ENCODE data around the gene CDR2L. TPM values are rescaled to one million over a fixed set of nuclear protein-coding genes. Genes with fewer than 3 reads are reported as not detected.

The CDR2L gene
- total RNA-seq, 1 experiment from 2014 or later = 31.0 TPM

DNA sequence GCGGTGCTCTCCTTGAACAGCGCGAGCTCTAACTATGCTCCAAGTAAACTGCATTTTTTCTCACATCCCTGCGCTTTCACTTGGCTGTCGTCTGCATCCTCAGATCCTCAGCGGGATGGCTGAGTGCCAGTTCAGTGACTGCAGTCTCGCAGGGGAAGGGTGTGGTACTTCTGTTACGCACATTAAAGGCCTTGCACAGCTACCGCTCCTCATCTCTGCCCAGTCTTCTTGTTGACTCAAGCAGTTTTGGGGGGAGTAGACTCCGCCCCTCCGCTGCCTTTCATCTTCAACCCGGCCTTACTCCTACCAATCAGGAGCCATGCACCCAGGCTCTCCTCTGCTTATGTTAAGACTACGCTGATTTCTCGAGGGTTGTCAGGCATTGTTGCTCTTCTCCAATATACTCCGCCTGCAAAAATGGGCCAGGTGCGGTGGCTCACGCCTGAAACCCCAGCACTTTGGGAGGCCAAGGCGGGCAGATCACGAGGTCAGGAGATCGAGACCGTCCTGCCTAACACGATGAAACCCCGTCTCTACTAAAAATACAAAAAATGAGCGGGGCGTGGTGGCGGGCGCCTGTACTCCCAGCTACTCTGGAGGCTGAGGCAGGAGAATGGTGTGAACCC lies 49.3 kb downstream of the CDR2L start:
- ATAC-seq = 0 out of 2 replicates have a peak, but pooled peaks have one; percentile 1
- Mint-ChIP-seq H3K4me3 (peak overlapping the region; percentile 19), H3K27ac (peak overlapping the region; percentile 98), H3K36me3 (peaks cover 36% of the 10 kb centered on the region), H3K9me3 (no peaks in the 10 kb centered on the region), H3K4me1 (peaks cover 36% of the 10 kb centered on the region), H3K27me3 (ENCODE audit: low read depth) (peaks cover 13% of the 10 kb centered on the region)
- TF ChIP-seq NFE2L1 (CRISPR knock-in tag; IDR thresholded peaks at IDR 0.05) (no peak), RELA (CRISPR knock-in tag; IDR thresholded peaks at IDR 0.05; ENCODE audit: borderline replicate concordance) (no peak), E2F4 (CRISPR knock-in tag; IDR thresholded peaks at IDR 0.05; ENCODE audit: borderline replicate concordance, low read depth) (no peak)
- peak; percentile 53 for DNase-seq (ENCODE audit: low spot score)
- POLR2A ChIA-PET = interaction anchor here (1.3 kb wide), 1 partner anchor 10 kb away, joined by 3 read pairs; the partner anchor contains the start of gene ATP5PD
- CTCF ChIA-PET = interaction anchor here (0.6 to 3.5 kb wide), 10 partner anchors 18 to 1785 kb away, joined by 3 to 38 read pairs (median 4); partner anchors contain the start of genes CDR2L and HID1

GRCh38 chr17:75039238-75039637 lies 51.8 kb downstream of the CDR2L start:
- Mint-ChIP-seq H3K27ac (peak overlapping the region; percentile 23; the same call in 1 of the 2 replicates), H3K27me3 (ENCODE audit: low read depth) (peaks cover 6% of the 10 kb centered on the region; the same call in 1 of the 2 replicates), H3K9me3 (no peaks in the 10 kb centered on the region), H3K36me3 (peaks cover 45% of the 10 kb centered on the region), H3K4me3 (no peak overlapping the region), H3K4me1 (peaks cover 54% of the 10 kb centered on the region)
- CTCF ChIA-PET = interaction anchor here (2.1 kb wide), 1 partner anchor 27 kb away, joined by 4 read pairs; the partner anchor contains the start of gene MRPL58
- TF ChIP-seq, protein P1, sequence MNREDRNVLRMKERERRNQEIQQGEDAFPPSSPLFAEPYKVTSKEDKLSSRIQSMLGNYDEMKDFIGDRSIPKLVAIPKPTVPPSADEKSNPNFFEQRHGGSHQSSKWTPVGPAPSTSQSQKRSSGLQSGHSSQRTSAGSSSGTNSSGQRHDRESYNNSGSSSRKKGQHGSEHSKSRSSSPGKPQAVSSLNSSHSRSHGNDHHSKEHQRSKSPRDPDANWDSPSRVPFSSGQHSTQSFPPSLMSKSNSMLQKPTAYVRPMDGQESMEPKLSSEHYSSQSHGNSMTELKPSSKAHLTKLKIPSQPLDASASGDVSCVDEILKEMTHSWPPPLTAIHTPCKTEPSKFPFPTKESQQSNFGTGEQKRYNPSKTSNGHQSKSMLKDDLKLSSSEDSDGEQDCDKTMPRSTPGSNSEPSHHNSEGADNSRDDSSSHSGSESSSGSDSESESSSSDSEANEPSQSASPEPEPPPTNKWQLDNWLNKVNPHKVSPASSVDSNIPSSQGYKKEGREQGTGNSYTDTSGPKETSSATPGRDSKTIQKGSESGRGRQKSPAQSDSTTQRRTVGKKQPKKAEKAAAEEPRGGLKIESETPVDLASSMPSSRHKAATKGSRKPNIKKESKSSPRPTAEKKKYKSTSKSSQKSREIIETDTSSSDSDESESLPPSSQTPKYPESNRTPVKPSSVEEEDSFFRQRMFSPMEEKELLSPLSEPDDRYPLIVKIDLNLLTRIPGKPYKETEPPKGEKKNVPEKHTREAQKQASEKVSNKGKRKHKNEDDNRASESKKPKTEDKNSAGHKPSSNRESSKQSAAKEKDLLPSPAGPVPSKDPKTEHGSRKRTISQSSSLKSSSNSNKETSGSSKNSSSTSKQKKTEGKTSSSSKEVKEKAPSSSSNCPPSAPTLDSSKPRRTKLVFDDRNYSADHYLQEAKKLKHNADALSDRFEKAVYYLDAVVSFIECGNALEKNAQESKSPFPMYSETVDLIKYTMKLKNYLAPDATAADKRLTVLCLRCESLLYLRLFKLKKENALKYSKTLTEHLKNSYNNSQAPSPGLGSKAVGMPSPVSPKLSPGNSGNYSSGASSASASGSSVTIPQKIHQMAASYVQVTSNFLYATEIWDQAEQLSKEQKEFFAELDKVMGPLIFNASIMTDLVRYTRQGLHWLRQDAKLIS (CRISPR knock-in tag; IDR thresholded peaks at IDR 0.05; ENCODE audit: borderline replicate concordance) = no peak
- TF ChIP-seq FOXP1 (CRISPR knock-in tag; IDR thresholded peaks at IDR 0.05; ENCODE audit: borderline replicate concordance) (no peak), NFYB (CRISPR knock-in tag; conservative IDR thresholded peaks at IDR 0.05; ENCODE audit: low read depth) (no peak), GTF2I (CRISPR knock-in tag; conservative IDR thresholded peaks at IDR 0.05) (no peak), E2F4 (CRISPR knock-in tag; IDR thresholded peaks at IDR 0.05; ENCODE audit: borderline replicate concordance, low read depth) (no peak), SMAD3 (CRISPR knock-in tag; IDR thresholded peaks at IDR 0.05; ENCODE audit: borderline replicate concordance) (no peak), CTCF (IDR thresholded peaks at IDR 0.05) (no peak), ZNF219 (CRISPR knock-in tag; IDR thresholded peaks at IDR 0.05; ENCODE audit: borderline replicate concordance) (no peak), GABPB1 (CRISPR knock-in tag; IDR thresholded peaks at IDR 0.05) (no peak)
- TF ChIP-seq, protein P2, sequence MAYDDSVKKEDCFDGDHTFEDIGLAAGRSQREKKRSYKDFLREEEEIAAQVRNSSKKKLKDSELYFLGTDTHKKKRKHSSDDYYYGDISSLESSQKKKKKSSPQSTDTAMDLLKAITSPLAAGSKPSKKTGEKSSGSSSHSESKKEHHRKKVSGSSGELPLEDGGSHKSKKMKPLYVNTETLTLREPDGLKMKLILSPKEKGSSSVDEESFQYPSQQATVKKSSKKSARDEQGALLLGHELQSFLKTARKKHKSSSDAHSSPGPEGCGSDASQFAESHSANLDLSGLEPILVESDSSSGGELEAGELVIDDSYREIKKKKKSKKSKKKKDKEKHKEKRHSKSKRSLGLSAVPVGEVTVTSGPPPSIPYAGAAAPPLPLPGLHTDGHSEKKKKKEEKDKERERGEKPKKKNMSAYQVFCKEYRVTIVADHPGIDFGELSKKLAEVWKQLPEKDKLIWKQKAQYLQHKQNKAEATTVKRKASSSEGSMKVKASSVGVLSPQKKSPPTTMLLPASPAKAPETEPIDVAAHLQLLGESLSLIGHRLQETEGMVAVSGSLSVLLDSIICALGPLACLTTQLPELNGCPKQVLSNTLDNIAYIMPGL (CRISPR knock-in tag; IDR thresholded peaks at IDR 0.05) = no peak
- TF ChIP-seq, protein P3, sequence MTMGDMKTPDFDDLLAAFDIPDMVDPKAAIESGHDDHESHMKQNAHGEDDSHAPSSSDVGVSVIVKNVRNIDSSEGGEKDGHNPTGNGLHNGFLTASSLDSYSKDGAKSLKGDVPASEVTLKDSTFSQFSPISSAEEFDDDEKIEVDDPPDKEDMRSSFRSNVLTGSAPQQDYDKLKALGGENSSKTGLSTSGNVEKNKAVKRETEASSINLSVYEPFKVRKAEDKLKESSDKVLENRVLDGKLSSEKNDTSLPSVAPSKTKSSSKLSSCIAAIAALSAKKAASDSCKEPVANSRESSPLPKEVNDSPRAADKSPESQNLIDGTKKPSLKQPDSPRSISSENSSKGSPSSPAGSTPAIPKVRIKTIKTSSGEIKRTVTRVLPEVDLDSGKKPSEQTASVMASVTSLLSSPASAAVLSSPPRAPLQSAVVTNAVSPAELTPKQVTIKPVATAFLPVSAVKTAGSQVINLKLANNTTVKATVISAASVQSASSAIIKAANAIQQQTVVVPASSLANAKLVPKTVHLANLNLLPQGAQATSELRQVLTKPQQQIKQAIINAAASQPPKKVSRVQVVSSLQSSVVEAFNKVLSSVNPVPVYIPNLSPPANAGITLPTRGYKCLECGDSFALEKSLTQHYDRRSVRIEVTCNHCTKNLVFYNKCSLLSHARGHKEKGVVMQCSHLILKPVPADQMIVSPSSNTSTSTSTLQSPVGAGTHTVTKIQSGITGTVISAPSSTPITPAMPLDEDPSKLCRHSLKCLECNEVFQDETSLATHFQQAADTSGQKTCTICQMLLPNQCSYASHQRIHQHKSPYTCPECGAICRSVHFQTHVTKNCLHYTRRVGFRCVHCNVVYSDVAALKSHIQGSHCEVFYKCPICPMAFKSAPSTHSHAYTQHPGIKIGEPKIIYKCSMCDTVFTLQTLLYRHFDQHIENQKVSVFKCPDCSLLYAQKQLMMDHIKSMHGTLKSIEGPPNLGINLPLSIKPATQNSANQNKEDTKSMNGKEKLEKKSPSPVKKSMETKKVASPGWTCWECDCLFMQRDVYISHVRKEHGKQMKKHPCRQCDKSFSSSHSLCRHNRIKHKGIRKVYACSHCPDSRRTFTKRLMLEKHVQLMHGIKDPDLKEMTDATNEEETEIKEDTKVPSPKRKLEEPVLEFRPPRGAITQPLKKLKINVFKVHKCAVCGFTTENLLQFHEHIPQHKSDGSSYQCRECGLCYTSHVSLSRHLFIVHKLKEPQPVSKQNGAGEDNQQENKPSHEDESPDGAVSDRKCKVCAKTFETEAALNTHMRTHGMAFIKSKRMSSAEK (CRISPR knock-in tag; IDR thresholded peaks at IDR 0.05; ENCODE audit: borderline replicate concordance) = no peak
- ATAC-seq (no peak), DNase-seq (ENCODE audit: low spot score) (no peak)
- POLR2A ChIA-PET = interaction anchor here (1.1 kb wide), 1 partner anchor 42 kb away, joined by 3 read pairs; no protein-coding TSS in a partner anchor

Measured in WTC11 (cell line).